ENCODE results near the gene GRK6.
"Not testable (repeated sequence)": the region's sequence is repeated elsewhere in the genome, so short reads cannot be mapped to it uniquely, and the experiment has no call there.

The GRK6 gene

DNA sequence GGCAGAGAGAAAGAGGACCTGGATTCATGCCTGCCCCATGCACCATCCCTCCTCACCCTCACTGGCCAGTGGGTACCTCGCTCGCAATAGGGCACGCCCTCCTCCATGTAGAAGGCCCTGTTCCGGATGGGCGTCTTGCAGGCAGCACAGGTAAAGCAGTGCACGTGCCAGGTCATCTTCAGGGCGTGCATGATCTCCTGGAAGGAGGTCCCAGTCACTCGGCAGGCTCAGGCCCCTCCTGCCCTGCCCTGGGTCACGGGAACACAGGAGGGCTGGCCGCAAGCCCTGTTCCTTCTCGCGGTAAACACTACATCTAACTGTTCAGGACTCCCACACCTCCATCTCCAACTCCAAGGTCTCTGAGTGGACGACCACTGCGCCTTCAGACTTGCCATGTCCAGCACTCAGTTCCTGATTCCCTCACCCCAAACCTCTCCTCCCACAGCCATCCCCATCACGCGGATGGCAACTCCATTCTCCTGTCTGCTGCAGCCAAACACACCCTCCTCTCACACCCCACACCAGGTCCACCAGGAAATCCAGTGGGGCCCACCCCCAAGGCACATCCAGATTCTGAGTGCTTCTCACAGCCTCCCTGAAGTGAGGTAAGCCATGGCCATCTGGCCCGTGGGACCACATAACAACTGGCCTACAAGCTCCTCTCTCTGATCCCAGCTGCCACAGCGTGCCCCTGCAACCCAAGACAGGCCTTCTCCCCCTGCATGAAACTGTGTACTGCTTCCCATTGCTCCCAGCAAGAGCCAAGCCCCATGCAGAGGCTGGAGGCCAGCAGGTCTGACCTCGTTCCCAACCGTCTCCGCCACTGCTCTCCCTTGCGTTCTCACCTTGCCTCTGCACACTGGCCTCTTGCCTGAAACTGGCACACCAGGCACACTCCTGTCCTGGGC, 57.8 kb downstream of the GRK6 start:
- DNase-seq (ENCODE audit: low read depth in 3 of 3, low spot score in 1 of 3) = no peak

DNA sequence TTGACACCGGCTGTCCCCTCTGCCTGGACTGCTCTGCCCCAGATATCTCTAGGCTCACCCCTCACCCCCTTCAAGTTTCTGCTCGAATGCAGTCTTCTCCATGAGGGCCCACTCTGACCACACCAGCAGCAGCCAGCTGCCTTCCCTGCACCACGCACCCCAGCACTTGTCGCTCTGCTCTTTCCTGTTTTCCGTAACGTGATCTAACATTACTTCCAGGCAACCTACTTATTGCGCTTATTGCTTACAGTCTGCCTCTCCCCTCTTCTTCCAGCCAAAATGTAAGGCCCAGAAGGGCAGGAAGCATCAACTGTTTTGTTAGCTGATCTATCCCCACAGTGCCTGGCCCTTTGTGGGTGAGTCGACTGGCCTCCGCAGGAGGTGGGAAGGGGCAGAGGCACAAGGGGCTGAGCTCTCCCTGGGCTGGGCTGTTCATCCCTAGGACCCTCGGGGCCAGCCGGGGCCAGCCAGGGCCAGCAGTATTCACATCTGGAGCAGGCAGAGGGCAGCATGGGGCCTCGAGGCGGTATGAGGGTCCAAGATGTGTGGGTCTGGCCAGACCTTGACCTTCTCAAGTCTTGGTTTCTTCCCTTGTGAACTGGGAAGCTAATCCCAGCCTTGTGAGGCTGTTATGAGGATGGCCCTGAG, 58.5 kb downstream of the GRK6 start:
- no peak for DNase-seq (ENCODE audit: low read depth in 3 of 3, low spot score in 1 of 3)

GRCh38 chr5:177485753-177486152, 59.3 kb downstream of the GRK6 start:
- DNase-seq (ENCODE audit: low read depth in 3 of 3, low spot score in 1 of 3) = not testable (repeated sequence)

GRCh38 chr5:177486256-177486655, 59.8 kb downstream of the GRK6 start:
- no peak for DNase-seq (ENCODE audit: low read depth in 3 of 3, low spot score in 1 of 3)

DNA sequence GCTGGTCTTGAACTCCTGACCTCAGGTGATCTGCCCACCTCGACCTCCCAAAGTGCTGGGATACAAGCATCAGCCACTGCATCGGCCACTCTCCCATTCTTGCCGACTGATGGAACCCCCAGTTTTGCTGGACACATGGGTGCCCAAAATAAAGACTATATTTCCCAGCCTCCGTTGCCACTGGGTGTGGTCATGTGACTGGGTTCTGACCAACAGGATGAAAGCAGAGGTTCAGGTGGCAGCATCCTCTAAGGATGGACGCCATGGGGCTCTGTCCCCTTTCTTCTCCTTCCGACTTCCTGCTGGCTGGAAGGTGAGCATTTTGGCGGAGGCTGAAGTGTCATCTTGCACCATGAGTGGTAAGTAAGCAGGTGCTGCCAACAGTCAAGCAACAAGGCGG, 60.7 kb downstream of the GRK6 start:
- DNase-seq (ENCODE audit: low read depth in 3 of 3, low spot score in 1 of 3) = no peak

DNA sequence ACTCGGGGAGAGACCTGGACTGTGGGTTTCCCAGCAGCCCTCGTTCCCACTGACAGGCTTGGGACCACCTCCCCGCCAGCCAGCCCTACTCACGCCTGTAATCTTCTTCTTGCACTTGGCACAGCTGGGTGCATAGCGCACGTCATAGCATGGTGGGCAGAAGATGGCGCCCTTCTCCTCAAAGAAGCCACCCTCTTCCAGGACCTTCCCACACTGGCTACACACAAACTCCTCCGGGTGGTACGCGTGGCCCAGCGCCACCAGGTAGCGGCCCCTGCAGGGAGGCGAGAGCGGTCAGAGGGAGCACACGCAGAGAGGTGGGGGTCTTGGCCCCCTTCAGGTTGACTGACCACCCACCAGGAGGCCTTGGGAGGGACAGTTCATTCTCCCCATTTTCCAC, 61.5 kb downstream of the GRK6 start:
- no peak for DNase-seq (ENCODE audit: low read depth in 3 of 3, low spot score in 1 of 3)

- no peak for DNase-seq (ENCODE audit: low read depth in 3 of 3, low spot score in 1 of 3)
Observed at GRCh38 chr5:177489119-177489716, 62.7 kb downstream of the GRK6 start.

DNA sequence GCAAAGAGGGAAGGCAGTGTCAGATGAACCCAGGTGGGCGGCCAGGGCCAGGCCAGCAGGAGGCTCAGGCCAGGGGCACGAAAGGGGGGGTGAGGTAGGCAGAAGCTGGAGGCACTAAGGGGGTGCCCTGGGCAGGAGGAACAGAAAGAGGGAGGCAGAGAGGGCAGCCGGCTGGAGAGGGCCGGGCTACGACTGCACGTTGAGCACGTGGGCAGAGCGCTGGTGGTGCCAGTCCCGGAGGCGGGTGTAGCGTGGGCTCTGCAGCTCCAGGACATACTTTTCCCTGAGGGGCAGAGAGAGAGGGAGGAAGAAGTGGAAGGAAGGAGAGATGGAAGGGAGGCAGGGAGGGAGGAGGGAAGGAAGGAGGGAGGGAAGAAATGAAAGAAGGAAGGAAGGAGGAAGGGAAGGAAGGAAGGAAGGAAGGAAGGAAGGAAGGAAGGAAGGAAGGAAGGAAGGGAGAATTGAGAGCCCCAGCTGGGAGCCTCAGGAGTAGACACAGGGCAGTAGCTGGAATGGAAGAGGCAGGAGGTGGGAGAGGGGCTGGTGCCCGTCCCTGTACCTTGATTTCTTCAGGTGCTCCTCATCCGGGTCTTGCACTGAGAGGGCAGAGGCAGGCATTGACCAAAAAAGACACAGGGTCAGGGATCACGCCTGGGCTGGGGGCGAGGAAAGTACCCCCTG, 64.0 kb downstream of the GRK6 start:
- no peak for DNase-seq (ENCODE audit: low read depth in 3 of 3, low spot score in 1 of 3)

- DNase-seq (ENCODE audit: low read depth in 3 of 3, low spot score in 1 of 3) = no peak
Observed at GRCh38 chr5:177490992-177491391, 64.5 kb downstream of the GRK6 start.

DNA sequence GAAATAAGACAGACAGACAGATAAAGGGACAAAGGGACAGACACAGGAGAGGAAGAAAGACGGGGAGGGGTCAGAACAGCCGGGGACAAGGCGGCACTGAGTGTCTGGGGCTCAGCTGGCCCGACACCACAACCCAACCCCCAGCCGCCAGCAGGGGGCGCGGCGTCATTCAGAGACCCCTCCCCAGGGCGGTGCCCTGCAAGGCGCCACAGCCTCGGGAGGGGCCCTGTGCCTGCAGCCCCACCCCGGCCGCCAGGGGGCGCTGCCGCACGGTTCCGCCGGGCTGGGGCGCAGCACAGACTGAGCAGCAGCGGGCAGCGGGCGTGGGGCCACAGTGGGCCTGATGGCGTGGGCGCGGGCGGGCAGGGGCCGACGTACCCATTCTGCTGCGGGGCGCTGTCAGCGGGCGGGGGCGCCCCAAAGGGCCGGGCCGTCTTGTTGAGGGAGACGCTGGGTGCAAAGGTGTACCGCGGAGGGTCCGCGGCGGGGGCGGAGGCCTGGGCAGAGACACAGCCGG, 65.0 kb downstream of the GRK6 start:
- DNase-seq (ENCODE audit: low read depth in 3 of 3, low spot score in 1 of 3) = no peak

- DNase-seq (ENCODE audit: low read depth in 3 of 3, low spot score in 1 of 3) = no peak
Observed at GRCh38 chr5:177491983-177492746, 65.7 kb downstream of the GRK6 start.

All from stimulated activated CD4-positive, alpha-beta T cell treated with anti-CD3 and anti-CD28 coated beads, TNF-alpha, amount 100 ng/mL, for 1 hour (primary cell).